Activated CD4-positive, alpha-beta T cell treated with anti-CD3 and anti-CD28 coated beads for 36 hours (primary cell): Measurements from ENCODE around the gene FAM240A. TPM values are rescaled to one million over a fixed set of nuclear protein-coding genes. Genes with fewer than 3 reads are reported as not detected.

ENCODE experiments used
- ATAC-seq: fragments of 200-7000 bp; cut with Tn5 transposase; one replicate; pipeline ENCODE4 v1.10.0; 2021; ENCODE audit warnings: mild to moderate bottlenecking, moderate library complexity
- CTCF ChIA-PET: fragments of 350-600 bp; sonication (Branson Sonifier 250); formaldehyde crosslinking; loops from one replicate; lab custom pipeline; 2021; ENCODE audit warnings: antibody characterized with exemption; lab: Charles Lee
- POLR2A ChIA-PET: fragments of 350-600 bp; sonication (Branson Sonifier 250); formaldehyde crosslinking; loops from one replicate; lab custom pipeline; 2021; ENCODE audit warnings: antibody characterized with exemption, inconsistent platforms; lab: Charles Lee
- DNase-seq: peaks from one replicate; pipeline ENCODE4 v3.0.0-alpha.2; 2020
- H3K27ac Mint-ChIP-seq: one replicate; pipeline ENCODE4 v1.8.0; 2021; ENCODE audit warnings: mixed read lengths
- H3K27me3 Mint-ChIP-seq: one replicate; pipeline ENCODE4 v1.8.0; 2021; ENCODE audit warnings: mixed read lengths
- H3K36me3 Mint-ChIP-seq: one replicate; pipeline ENCODE4 v1.8.0; 2021; ENCODE audit warnings: low read depth, mixed read lengths
- H3K4me1 Mint-ChIP-seq: one replicate; pipeline ENCODE4 v1.8.0; 2021; ENCODE audit warnings: mixed read lengths
- H3K4me3 Mint-ChIP-seq: one replicate; pipeline ENCODE4 v1.8.0; 2021; ENCODE audit warnings: mild to moderate bottlenecking, moderate library complexity, mixed read lengths
- H3K9me3 Mint-ChIP-seq: one replicate; pipeline ENCODE4 v1.8.0; 2021; ENCODE audit warnings: low read depth, mixed read lengths
- intact Hi-C, 2 experiments: fragments of 100-400 bp; cut with DNase I in 1 of 2; cut with micrococcal nuclease in 1 of 2; formaldehyde crosslinking; loops; one replicate each; pipeline versions ENCODE4 v1.14.2 to v1.15.1; 2022 to 2024; cut with DNase I, micrococcal nuclease
- total RNA-seq, 2 experiments: library from RNA; stranded (reverse); gene quantifications; one replicate each; pipeline ENCODE4 v1.2.3, GENCODE V29; 2021

The FAM240A gene
- total RNA-seq, 2 experiments from 2014 or later, result not detected

- Mint-ChIP-seq H3K9me3 (no peaks in the 10 kb centered on the region), H3K27me3 (peaks cover 7% of the 10 kb centered on the region), H3K4me1 (no peaks in the 10 kb centered on the region), H3K4me3 (no peak overlapping the region), H3K27ac (no peak overlapping the region), H3K36me3 (no peaks in the 10 kb centered on the region)
- ChIA-PET POLR2A (interaction anchor here (0.6 kb wide), 1 partner anchor 588 kb away, joined by 4 read pairs; no protein-coding TSS in a partner anchor), CTCF (interaction anchor here (0.7 to 2.2 kb wide), 3 partner anchors 16 to 124 kb away, joined by 4 to 16 read pairs (median 4); a partner anchor contains a TSS)
- DNase-seq, result no peak
- no peak for ATAC-seq
- intact Hi-C loops, result no loop called here
Measured at GRCh38 chr3:46613313-46614005, 1.1 kb downstream of the FAM240A start.

GRCh38 chr3:46614431-46614830, 2.1 kb downstream of the FAM240A start:
- H3K27me3 Mint-ChIP-seq, result peaks cover 7% of the 10 kb centered on the region
- no peaks in the 10 kb centered on the region for H3K36me3 Mint-ChIP-seq
- intact Hi-C loops, result no loop called here
- CTCF ChIA-PET, result interaction anchor here (2.2 kb wide), 1 partner anchor 125 kb away, joined by 16 read pairs; no protein-coding TSS in a partner anchor
- no peaks in the 10 kb centered on the region for H3K9me3 Mint-ChIP-seq
- no peak overlapping the region for H3K4me3 Mint-ChIP-seq
- no peak for DNase-seq
- no peak for ATAC-seq
- POLR2A ChIA-PET, result interaction anchor here (0.6 kb wide), 1 partner anchor 587 kb away, joined by 4 read pairs; no protein-coding TSS in a partner anchor
- no peak overlapping the region for H3K27ac Mint-ChIP-seq
- no peaks in the 10 kb centered on the region for H3K4me1 Mint-ChIP-seq

- no peak for DNase-seq
- no peaks in the 10 kb centered on the region for H3K9me3 Mint-ChIP-seq
- no peak overlapping the region for H3K4me3 Mint-ChIP-seq
- CTCF ChIA-PET, result interaction anchor here (0.8 to 2.2 kb wide), 3 partner anchors 11 to 126 kb away, joined by 3 to 16 read pairs (median 4); no protein-coding TSS in a partner anchor
- H3K27ac Mint-ChIP-seq, result no peak overlapping the region
- H3K4me1 Mint-ChIP-seq, result no peaks in the 10 kb centered on the region
- intact Hi-C loops, result no loop called here
- POLR2A ChIA-PET, result no interaction called here
- no peak for ATAC-seq
- no peaks in the 10 kb centered on the region for H3K36me3 Mint-ChIP-seq
- peaks cover 9% of the 10 kb centered on the region for H3K27me3 Mint-ChIP-seq
Measured at GRCh38 chr3:46615050-46615775, 2.9 kb downstream of the FAM240A start.

- ChIA-PET CTCF (interaction anchor here (0.8 to 1.2 kb wide), 4 partner anchors 12 to 127 kb away, joined by 3 to 4 read pairs (median 3); no protein-coding TSS in a partner anchor), POLR2A (no interaction called here)
- Mint-ChIP-seq H3K27me3 (peaks cover 9% of the 10 kb centered on the region), H3K4me1 (no peaks in the 10 kb centered on the region), H3K4me3 (no peak overlapping the region), H3K9me3 (no peaks in the 10 kb centered on the region), H3K27ac (no peak overlapping the region), H3K36me3 (no peaks in the 10 kb centered on the region)
- intact Hi-C loops, result no loop called here
- no peak for DNase-seq
- no peak for ATAC-seq
Measured at GRCh38 chr3:46615976-46616375, 3.7 kb downstream of the FAM240A start.

GRCh38 chr3:46617941-46618340, 5.6 kb downstream of the FAM240A start:
- no peak for ATAC-seq
- Mint-ChIP-seq H3K36me3 (no peaks in the 10 kb centered on the region), H3K4me1 (no peaks in the 10 kb centered on the region), H3K9me3 (no peaks in the 10 kb centered on the region), H3K27me3 (peaks cover 9% of the 10 kb centered on the region), H3K4me3 (no peak overlapping the region), H3K27ac (no peak overlapping the region)
- ChIA-PET POLR2A (no interaction called here), CTCF (interaction anchor here (1.0 kb wide), 1 partner anchor 11 kb away, joined by 3 read pairs; no protein-coding TSS in a partner anchor)
- intact Hi-C loops, result no loop called here
- DNase-seq, result no peak

GRCh38 chr3:46619845-46620778, 7.8 kb downstream of the FAM240A start:
- ChIA-PET POLR2A (no interaction called here), CTCF (interaction anchor here (0.7 to 1.8 kb wide), 2 partner anchors 10 to 132 kb away, joined by 4 to 10 read pairs; no protein-coding TSS in a partner anchor)
- Mint-ChIP-seq H3K36me3 (no peaks in the 10 kb centered on the region), H3K27ac (no peak overlapping the region), H3K27me3 (peaks cover 8% of the 10 kb centered on the region), H3K4me3 (no peak overlapping the region), H3K4me1 (no peaks in the 10 kb centered on the region), H3K9me3 (no peaks in the 10 kb centered on the region)
- intact Hi-C loops, result no loop called here
- DNase-seq, result no peak
- ATAC-seq, result no peak

- intact Hi-C loops, result no loop called here
- CTCF ChIA-PET, result interaction anchor here (1.2 to 2.2 kb wide), 2 partner anchors 36 to 135 kb away, joined by 3 to 16 read pairs; no protein-coding TSS in a partner anchor
Measured at GRCh38 chr3:46624533-46624932, 12.2 kb downstream of the FAM240A start.

GRCh38 chr3:46624975-46625490, 12.7 kb downstream of the FAM240A start:
- Mint-ChIP-seq H3K4me3 (no peak overlapping the region), H3K36me3 (no peaks in the 10 kb centered on the region), H3K27me3 (peaks cover 2% of the 10 kb centered on the region), H3K9me3 (no peaks in the 10 kb centered on the region), H3K4me1 (peaks cover 8% of the 10 kb centered on the region), H3K27ac (no peak overlapping the region)
- ATAC-seq (no peak), DNase-seq (no peak)
- ChIA-PET POLR2A (no interaction called here), CTCF (interaction anchor here (1.0 to 2.2 kb wide), 3 partner anchors 36 to 136 kb away, joined by 3 to 16 read pairs (median 3); no protein-coding TSS in a partner anchor)
- intact Hi-C loops, result no loop called here

More at GRCh38 chr3:46624533-46624932, 12.2 kb downstream of the FAM240A start:
- no peak overlapping the region for H3K27ac Mint-ChIP-seq
- ATAC-seq (no peak), DNase-seq (no peak)
- peaks cover 5% of the 10 kb centered on the region for H3K4me1 Mint-ChIP-seq
- no peaks in the 10 kb centered on the region for H3K36me3 Mint-ChIP-seq
- H3K27me3 Mint-ChIP-seq, result peaks cover 4% of the 10 kb centered on the region
- no peak overlapping the region for H3K4me3 Mint-ChIP-seq
- H3K9me3 Mint-ChIP-seq, result no peaks in the 10 kb centered on the region
- POLR2A ChIA-PET, result no interaction called here

GRCh38 chr3:46626039-46626438, 13.7 kb downstream of the FAM240A start:
- no peak overlapping the region for H3K27ac Mint-ChIP-seq
- peaks cover 2% of the 10 kb centered on the region for H3K27me3 Mint-ChIP-seq
- ChIA-PET POLR2A (no interaction called here), CTCF (interaction anchor here (0.5 kb wide), 1 partner anchor 141 kb away, joined by 3 read pairs; no protein-coding TSS in a partner anchor)
- intact Hi-C loops, result no loop called here
- no peaks in the 10 kb centered on the region for H3K36me3 Mint-ChIP-seq
- no peak for ATAC-seq
- peaks cover 12% of the 10 kb centered on the region for H3K4me1 Mint-ChIP-seq
- H3K4me3 Mint-ChIP-seq, result no peak overlapping the region
- H3K9me3 Mint-ChIP-seq, result no peaks in the 10 kb centered on the region
- DNase-seq, result no peak

GRCh38 chr3:46627078-46627477, 14.8 kb downstream of the FAM240A start:
- H3K27ac Mint-ChIP-seq, result no peak overlapping the region
- no peaks in the 10 kb centered on the region for H3K36me3 Mint-ChIP-seq
- peaks cover 2% of the 10 kb centered on the region for H3K27me3 Mint-ChIP-seq
- ChIA-PET POLR2A (interaction anchor here (0.6 to 0.8 kb wide), 2 partner anchors 138 to 197 kb away, joined by 3 read pairs; no protein-coding TSS in a partner anchor), CTCF (interaction anchor here (0.6 to 9.0 kb wide), 2 partner anchors 65 to 140 kb away, joined by 3 to 202 read pairs; no protein-coding TSS in a partner anchor)
- no peaks in the 10 kb centered on the region for H3K9me3 Mint-ChIP-seq
- intact Hi-C loops, result no loop called here
- no peak for ATAC-seq
- DNase-seq, result no peak
- H3K4me1 Mint-ChIP-seq, result peaks cover 12% of the 10 kb centered on the region
- H3K4me3 Mint-ChIP-seq, result no peak overlapping the region
